GM12872 (cell line): ENCODE data around the gene PDLIM1.

Experiments
- CTCF ChIP-seq: IDR thresholded peaks from 3 replicates; pipeline ENCODE4 v1.5.1; 2011; ENCODE audit warnings: low read depth, mild to moderate bottlenecking, low read length, moderate library complexity; ENCODE audit not compliant: insufficient read depth

PDLIM1 gene

GRCh38 chr10:95266674-95267095 lies 24.1 kb downstream of the PDLIM1 start:
- no peak for TF ChIP-seq CTCF

GRCh38 chr10:95265572-95265971 lies 25.2 kb downstream of the PDLIM1 start:
- TF ChIP-seq CTCF, result no peak

GRCh38 chr10:95264227-95265051 lies 26.4 kb downstream of the PDLIM1 start:
- no peak for TF ChIP-seq CTCF

GRCh38 chr10:95263864-95264226 lies 27.0 kb downstream of the PDLIM1 start:
- no peak for TF ChIP-seq CTCF

GRCh38 chr10:95262763-95263518 lies 27.9 kb downstream of the PDLIM1 start:
- no peak for TF ChIP-seq CTCF

GRCh38 chr10:95261926-95262325 lies 28.9 kb downstream of the PDLIM1 start:
- no peak for TF ChIP-seq CTCF

GRCh38 chr10:95260909-95261552 lies 29.8 kb downstream of the PDLIM1 start:
- TF ChIP-seq CTCF, result no peak
